Measurements from ENCODE around the gene NAXE. TPM values are rescaled to one million over a fixed set of nuclear protein-coding genes. Genes with fewer than 3 reads are reported as not detected.

NAXE gene
- total RNA-seq (2016; rRNA removed; fragmentation: Illumina TruSeq; extraction: Trizol) (37.9 and 59.4 TPM in 2 replicates), polyA plus RNA-seq (2011; rRNA removed) (35.0 and 39.4 TPM in 2 replicates), polyA minus RNA-seq (2011; rRNA and poly(A)+ RNA removed; ENCODE audit: low replicate concordance) (43.3 and 215 TPM in 2 replicates), Bru-seq, nascent RNA (percentile 71 among the genes with signal in this experiment), BruChase-seq, experiment 1, labeled RNA remaining after a 6-hour chase (percentile 70 among the genes with signal in this experiment), BruChase-seq, experiment 2, labeled RNA remaining after a 2-hour chase (percentile 58 among the genes with signal in this experiment)
- 69.0 and 80.5 TPM in 2 replicates for total RNA-seq (2016; cell fraction: cytosol; rRNA removed; fragmentation: Illumina TruSeq; extraction: Trizol; ENCODE audit: low read depth)
- total RNA-seq (2016; cell fraction: insoluble cytoplasmic fraction; rRNA removed; fragmentation: Illumina TruSeq; extraction: Trizol): 32.9 and 62.3 TPM in 2 replicates
- total RNA-seq (2016; cell fraction: membrane; rRNA removed; fragmentation: Illumina TruSeq; extraction: Trizol): 57.8 and 70.5 TPM in 2 replicates
- total RNA-seq (2016; cell fraction: nucleus; rRNA removed; fragmentation: Illumina TruSeq; extraction: Trizol): 36.6 and 46.8 TPM in 2 replicates
- 44.6 and 54.4 TPM in 2 replicates for polyA plus RNA-seq (2011; cell fraction: cytosol; rRNA removed)
- polyA plus RNA-seq (2011; cell fraction: nucleus; rRNA removed): 28.8 and 37.7 TPM in 2 replicates
- 37.1 and 42.0 TPM in 2 replicates for polyA plus RNA-seq (2012)
- 109 and 132 TPM in 2 replicates for polyA plus RNA-seq (2016; cell fraction: cytosol; fragmentation: Illumina TruSeq; extraction: Trizol; ENCODE audit: low read depth)
- polyA plus RNA-seq (2016; cell fraction: insoluble cytoplasmic fraction; fragmentation: Illumina TruSeq; extraction: Trizol; ENCODE audit: low read depth): 38.4 and 48.9 TPM in 2 replicates
- polyA plus RNA-seq (2016; cell fraction: membrane; fragmentation: Illumina TruSeq; extraction: Trizol; ENCODE audit: low read depth): 78.1 and 86.6 TPM in 2 replicates
- polyA plus RNA-seq (2016; cell fraction: nucleus; fragmentation: Illumina TruSeq; extraction: Trizol; ENCODE audit: insufficient read depth, low read depth): 64.6 and 71.1 TPM in 2 replicates
- polyA minus RNA-seq (2011; cell fraction: cytosol; rRNA and poly(A)+ RNA removed): 15.2 and 16.5 TPM in 2 replicates
- polyA minus RNA-seq (2011; cell fraction: nucleus; rRNA and poly(A)+ RNA removed): 15.8 and 22.0 TPM in 2 replicates
- long read RNA-seq, experiment 1, transcript NAXE-201 (5 exons, 1,012 nt): minor isoform, 5 of 150 reads
- long read RNA-seq, experiment 1, transcript NAXE-203 (6 exons, 1,125 nt): major isoform, 121 of 150 reads
- long read RNA-seq, experiment 1, partial matches to known transcripts: 6 of 150 reads
- long read RNA-seq, experiment 1, other reads (novel, unspliced or antisense): 16 of 150 reads
- long read RNA-seq, experiment 2, transcript NAXE-203 (6 exons, 1,125 nt): major isoform, 103 of 132 reads
- long read RNA-seq, experiment 2, partial matches to known transcripts: 5 of 132 reads
- long read RNA-seq, experiment 2, other reads (novel, unspliced or antisense): 21 of 132 reads

DNA sequence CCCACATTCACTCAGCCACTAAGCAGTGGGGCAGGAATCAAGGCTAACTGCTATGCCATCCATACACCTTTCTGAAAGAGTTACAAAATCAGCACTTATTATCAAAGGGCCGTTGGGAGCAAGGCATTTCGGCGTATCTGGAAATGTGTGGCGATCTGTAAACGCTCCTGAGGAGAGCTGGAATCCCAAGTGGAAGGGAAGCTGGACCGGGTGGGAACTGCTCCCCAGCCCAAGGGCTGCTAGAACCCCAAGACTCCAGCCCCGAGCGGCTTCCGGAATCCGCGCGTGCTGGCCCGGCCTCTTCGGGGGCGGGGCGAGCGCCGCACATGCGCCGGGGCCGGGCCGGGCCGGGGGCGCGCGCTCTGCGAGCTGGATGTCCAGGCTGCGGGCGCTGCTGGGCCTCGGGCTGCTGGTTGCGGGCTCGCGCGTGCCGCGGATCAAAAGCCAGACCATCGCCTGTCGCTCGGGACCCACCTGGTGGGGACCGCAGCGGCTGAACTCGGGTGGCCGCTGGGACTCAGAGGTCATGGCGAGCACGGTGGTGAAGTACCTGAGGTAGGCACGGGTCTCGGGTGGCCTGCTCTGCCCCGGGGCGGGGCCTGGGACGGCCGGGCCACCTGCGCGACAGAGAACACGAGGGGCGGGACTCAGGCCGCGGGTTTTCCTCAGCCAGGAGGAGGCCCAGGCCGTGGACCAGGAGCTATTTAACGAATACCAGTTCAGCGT lies at the start of gene NAXE:
TSS of gene NAXE (plus strand) at position 345 of the 726 bp plus-strand sequence. CDS start at position 374, 29 bp downstream.
- peaks cover 21% of the 10 kb centered on the region for H3K4me1 ChIP-seq (ENCODE audit: insufficient read depth, low read length)
- DNase-seq (ENCODE audit: low spot score): peak; percentile 36
- H3K36me3 ChIP-seq (replicated peaks in 1 of 2; ENCODE audit: control insufficient read depth in 1 of 2, insufficient read depth in 2 of 2, low read length in 2 of 2): peaks cover 1 to 26% of the 10 kb centered on the region in 2 experiments
- intact Hi-C loops (cut with micrococcal nuclease; ENCODE audit: unreplicated experiment) (no loop called here), in situ Hi-C loops (cut with HindIII; ENCODE audit: extremely low pct_ligation_motif_present, low pct_unique_long_range_greater_than_20kb) (no loop called here)
- no peaks in the 10 kb centered on the region for H3K9me3 ChIP-seq (ENCODE audit: low read length)
- peak; percentile 94 for ATAC-seq
- peak; percentile 46 for FAIRE-seq
- H3K79me2 ChIP-seq (ENCODE audit: insufficient read depth, low read length): peaks cover 3% of the 10 kb centered on the region
- no peaks in the 10 kb centered on the region for H4K20me1 ChIP-seq (ENCODE audit: insufficient read depth, low read length)
- no peaks in the 10 kb centered on the region for H3K27me3 ChIP-seq (ENCODE audit: control insufficient read depth in 1 of 2, insufficient read depth in 2 of 2, low read length in 2 of 2)
- H3K9ac ChIP-seq (ENCODE audit: insufficient read depth, low read depth, low read length): peak within 1 kb of the TSS; percentile 87
- H2AFZ ChIP-seq (ENCODE audit: low read length): peak within 1 kb of the TSS; percentile 78
- POLR2A ChIA-PET: interaction anchor here (1.0 to 2.3 kb wide), 9 partner anchors 9 to 134 kb away, joined by 3 to 36 read pairs (median 7); partner anchors contain the start of genes GPATCH4 and MEF2D
- peak within 1 kb of the TSS; percentile 68 for H3K27ac ChIP-seq (ENCODE audit: extremely low read length, insufficient read depth, low read length)
- H3K4me2 ChIP-seq (ENCODE audit: low read depth, low read length): peak within 1 kb of the TSS; percentile 92
- WGBS (ENCODE audit: low lambda C conversion rate): 0% methylated on average over 5 of the region's 60 CpGs
- no TSS peak for BruUV-seq (replicated peaks)
- H3K4me3 ChIP-seq (replicated peaks in 1 of 3; ENCODE audit: insufficient read depth in 1 of 3, low read depth in 2 of 3, low read length in 3 of 3): peak within 1 kb of the TSS; percentile 73 to 86 (median 81)
- CTCF ChIA-PET (ENCODE audit: low intra/inter-chr PET ratio, low total read pairs): no interaction called here
- TF ChIP-seq ZIK1 (CRISPR knock-in tag; IDR thresholded peaks at IDR 0.05; ENCODE audit: borderline replicate concordance, low read depth) (no peak), NFYB (CRISPR knock-in tag; IDR thresholded peaks at IDR 0.05) (no peak; the same call in 1 of the 2 replicates), ZFP36 (IDR thresholded peaks at IDR 0.05; ENCODE audit: borderline replicate concordance, low read depth, low read length, partially characterized antibody) (no peak), ZNF567 (CRISPR knock-in tag; IDR thresholded peaks at IDR 0.05; ENCODE audit: borderline replicate concordance) (no peak), NFYC (CRISPR knock-in tag; IDR thresholded peaks at IDR 0.05) (no peak), HES4 (CRISPR knock-in tag; IDR thresholded peaks at IDR 0.05; ENCODE audit: borderline replicate concordance) (no peak), KLF15 (CRISPR knock-in tag; IDR thresholded peaks at IDR 0.05; ENCODE audit: borderline replicate concordance) (no peak), ADNP (CRISPR knock-in tag; IDR thresholded peaks at IDR 0.05) (no peak), MLLT10 (CRISPR knock-in tag; IDR thresholded peaks at IDR 0.05) (no peak), MYNN (CRISPR knock-in tag; IDR thresholded peaks at IDR 0.05; ENCODE audit: low read depth) (no peak), ZNF234 (CRISPR knock-in tag; conservative IDR thresholded peaks at IDR 0.05) (no peak), ZNF34 (CRISPR knock-in tag; IDR thresholded peaks at IDR 0.05; ENCODE audit: borderline replicate concordance) (no peak)
- TF ChIP-seq, protein P1, sequence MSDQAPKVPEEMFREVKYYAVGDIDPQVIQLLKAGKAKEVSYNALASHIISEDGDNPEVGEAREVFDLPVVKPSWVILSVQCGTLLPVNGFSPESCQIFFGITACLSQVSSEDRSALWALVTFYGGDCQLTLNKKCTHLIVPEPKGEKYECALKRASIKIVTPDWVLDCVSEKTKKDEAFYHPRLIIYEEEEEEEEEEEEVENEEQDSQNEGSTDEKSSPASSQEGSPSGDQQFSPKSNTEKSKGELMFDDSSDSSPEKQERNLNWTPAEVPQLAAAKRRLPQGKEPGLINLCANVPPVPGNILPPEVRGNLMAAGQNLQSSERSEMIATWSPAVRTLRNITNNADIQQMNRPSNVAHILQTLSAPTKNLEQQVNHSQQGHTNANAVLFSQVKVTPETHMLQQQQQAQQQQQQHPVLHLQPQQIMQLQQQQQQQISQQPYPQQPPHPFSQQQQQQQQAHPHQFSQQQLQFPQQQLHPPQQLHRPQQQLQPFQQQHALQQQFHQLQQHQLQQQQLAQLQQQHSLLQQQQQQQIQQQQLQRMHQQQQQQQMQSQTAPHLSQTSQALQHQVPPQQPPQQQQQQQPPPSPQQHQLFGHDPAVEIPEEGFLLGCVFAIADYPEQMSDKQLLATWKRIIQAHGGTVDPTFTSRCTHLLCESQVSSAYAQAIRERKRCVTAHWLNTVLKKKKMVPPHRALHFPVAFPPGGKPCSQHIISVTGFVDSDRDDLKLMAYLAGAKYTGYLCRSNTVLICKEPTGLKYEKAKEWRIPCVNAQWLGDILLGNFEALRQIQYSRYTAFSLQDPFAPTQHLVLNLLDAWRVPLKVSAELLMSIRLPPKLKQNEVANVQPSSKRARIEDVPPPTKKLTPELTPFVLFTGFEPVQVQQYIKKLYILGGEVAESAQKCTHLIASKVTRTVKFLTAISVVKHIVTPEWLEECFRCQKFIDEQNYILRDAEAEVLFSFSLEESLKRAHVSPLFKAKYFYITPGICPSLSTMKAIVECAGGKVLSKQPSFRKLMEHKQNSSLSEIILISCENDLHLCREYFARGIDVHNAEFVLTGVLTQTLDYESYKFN (CRISPR knock-in tag; conservative IDR thresholded peaks at IDR 0.05): no peak
- TF ChIP-seq, protein P2, sequence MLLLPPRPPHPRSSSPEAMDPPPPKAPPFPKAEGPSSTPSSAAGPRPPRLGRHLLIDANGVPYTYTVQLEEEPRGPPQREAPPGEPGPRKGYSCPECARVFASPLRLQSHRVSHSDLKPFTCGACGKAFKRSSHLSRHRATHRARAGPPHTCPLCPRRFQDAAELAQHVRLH (CRISPR knock-in tag; IDR thresholded peaks at IDR 0.05; ENCODE audit: borderline replicate concordance, low read depth): peak; percentile 45; the same call in 1 of the 2 replicates

Data from HepG2 (cell line).